AG09319 (cell line): Measurements from ENCODE around the gene TBX15.

Experiments used
- DNase-seq: peaks from one replicate; pipeline ENCODE4 v3.0.0-alpha.2; 2010; ENCODE audit warnings: low read depth; ENCODE audit errors: extremely low read depth
- CTCF ChIP-seq: IDR thresholded peaks from 2 replicates; pipeline ENCODE4 v1.5.1; 2011; ENCODE audit warnings: low read depth, mild to moderate bottlenecking, inconsistent platforms, low read length, moderate library complexity

Gene TBX15

GRCh38 chr1:119011706-119012105 lies 23.6 kb upstream of the TBX15 start:
- DNase-seq, result no peak
- TF ChIP-seq CTCF, result no peak

- TF ChIP-seq CTCF, result no peak
- DNase-seq, result no peak
These were observed 23.0 kb upstream of the TBX15 start for GRCh38 chr1:119011116-119011515.

GRCh38 chr1:119010201-119010600 lies 22.1 kb upstream of the TBX15 start:
- TF ChIP-seq CTCF, result no peak
- no peak for DNase-seq

DNA sequence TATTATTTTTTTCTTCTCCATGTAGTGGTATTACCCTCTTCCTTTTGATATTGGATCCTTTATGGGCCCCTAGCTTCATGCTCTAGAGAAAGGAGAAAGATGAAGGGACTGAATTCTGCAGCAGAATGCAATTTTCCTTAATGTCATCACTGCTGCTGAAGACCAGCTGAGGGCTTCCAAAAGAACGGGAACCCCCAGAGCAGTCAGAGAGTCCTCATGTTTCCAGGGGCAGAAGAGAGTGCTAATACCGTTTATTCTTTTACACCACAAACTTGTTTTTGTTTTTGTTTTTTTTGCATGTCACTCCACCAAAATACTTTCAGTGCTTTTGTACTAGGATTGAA lies 21.1 kb upstream of the TBX15 start:
- DNase-seq, result no peak
- no peak for TF ChIP-seq CTCF

GRCh38 chr1:119008483-119009311 lies 20.6 kb upstream of the TBX15 start:
- DNase-seq, result no peak

GRCh38 chr1:119007670-119008482 lies 19.7 kb upstream of the TBX15 start:
- no peak for TF ChIP-seq CTCF
- DNase-seq, result no peak

More at GRCh38 chr1:119008483-119009311, 20.6 kb upstream of the TBX15 start:
- peak; percentile 55 for TF ChIP-seq CTCF

- DNase-seq, result no peak
- no peak for TF ChIP-seq CTCF
These were observed 19.2 kb upstream of the TBX15 start for GRCh38 chr1:119007339-119007669.
